ENCODE results near the gene REN. TPM values are rescaled to one million over a fixed set of nuclear protein-coding genes. Genes with fewer than 3 reads are reported as not detected.
A peak's percentile ranks its signal among the peaks of the same experiment; 100 is the strongest.

The REN gene
- total RNA-seq, 1 donor: not detected

DNA sequence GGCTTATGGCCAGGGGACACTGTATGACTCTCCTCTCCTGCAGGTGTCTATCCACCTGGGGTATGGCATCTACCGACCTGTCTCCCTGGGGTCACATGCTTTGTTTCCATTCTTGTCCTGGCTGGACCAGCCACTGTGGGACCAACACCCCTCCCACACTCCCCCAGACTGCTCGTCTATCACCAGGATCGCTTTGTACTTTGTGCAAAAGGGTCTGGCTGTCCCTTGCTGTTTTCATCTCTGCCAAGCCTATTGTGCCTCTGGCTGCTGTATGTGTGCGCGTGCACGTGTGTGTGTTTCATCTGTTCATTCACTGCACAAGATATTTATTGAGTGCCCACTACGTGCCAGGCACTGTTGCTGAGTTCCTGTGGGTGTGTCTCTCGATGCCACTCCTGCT lies 39.8 kb downstream of the REN start:
- peaks cover 3% of the 10 kb centered on the region for H3K36me3 ChIP-seq (ENCODE audit: insufficient read depth, low read length)
- H3K27ac ChIP-seq (ENCODE audit: low read depth, low read length): no peak overlapping the region
- peak; percentile 59 for DNase-seq (ENCODE audit: insufficient read length, low spot score, missing footprints)
- no peaks in the 10 kb centered on the region for H3K79me2 ChIP-seq (ENCODE audit: insufficient read depth, low read length)
- TF ChIP-seq, protein P1, sequence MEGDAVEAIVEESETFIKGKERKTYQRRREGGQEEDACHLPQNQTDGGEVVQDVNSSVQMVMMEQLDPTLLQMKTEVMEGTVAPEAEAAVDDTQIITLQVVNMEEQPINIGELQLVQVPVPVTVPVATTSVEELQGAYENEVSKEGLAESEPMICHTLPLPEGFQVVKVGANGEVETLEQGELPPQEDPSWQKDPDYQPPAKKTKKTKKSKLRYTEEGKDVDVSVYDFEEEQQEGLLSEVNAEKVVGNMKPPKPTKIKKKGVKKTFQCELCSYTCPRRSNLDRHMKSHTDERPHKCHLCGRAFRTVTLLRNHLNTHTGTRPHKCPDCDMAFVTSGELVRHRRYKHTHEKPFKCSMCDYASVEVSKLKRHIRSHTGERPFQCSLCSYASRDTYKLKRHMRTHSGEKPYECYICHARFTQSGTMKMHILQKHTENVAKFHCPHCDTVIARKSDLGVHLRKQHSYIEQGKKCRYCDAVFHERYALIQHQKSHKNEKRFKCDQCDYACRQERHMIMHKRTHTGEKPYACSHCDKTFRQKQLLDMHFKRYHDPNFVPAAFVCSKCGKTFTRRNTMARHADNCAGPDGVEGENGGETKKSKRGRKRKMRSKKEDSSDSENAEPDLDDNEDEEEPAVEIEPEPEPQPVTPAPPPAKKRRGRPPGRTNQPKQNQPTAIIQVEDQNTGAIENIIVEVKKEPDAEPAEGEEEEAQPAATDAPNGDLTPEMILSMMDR (IDR thresholded peaks at IDR 0.05; ENCODE audit: extremely low read depth, low read depth, low read length): no peak
- H3K4me1 ChIP-seq (ENCODE audit: insufficient read depth, low read length): peaks cover 29% of the 10 kb centered on the region
- no peak overlapping the region for H3K4me3 ChIP-seq (ENCODE audit: insufficient read depth, low read length)
- no peak overlapping the region for H3K4me2 ChIP-seq (ENCODE audit: insufficient read depth, low read length)
- no peak overlapping the region for H2AFZ ChIP-seq (ENCODE audit: low read length)
- H4K20me1 ChIP-seq (ENCODE audit: insufficient read depth, low read length): no peaks in the 10 kb centered on the region
- H3K27me3 ChIP-seq (ENCODE audit: insufficient read depth, low read length): no peaks in the 10 kb centered on the region
- H3K9me3 ChIP-seq (ENCODE audit: low read depth, low read length): no peaks in the 10 kb centered on the region

DNA sequence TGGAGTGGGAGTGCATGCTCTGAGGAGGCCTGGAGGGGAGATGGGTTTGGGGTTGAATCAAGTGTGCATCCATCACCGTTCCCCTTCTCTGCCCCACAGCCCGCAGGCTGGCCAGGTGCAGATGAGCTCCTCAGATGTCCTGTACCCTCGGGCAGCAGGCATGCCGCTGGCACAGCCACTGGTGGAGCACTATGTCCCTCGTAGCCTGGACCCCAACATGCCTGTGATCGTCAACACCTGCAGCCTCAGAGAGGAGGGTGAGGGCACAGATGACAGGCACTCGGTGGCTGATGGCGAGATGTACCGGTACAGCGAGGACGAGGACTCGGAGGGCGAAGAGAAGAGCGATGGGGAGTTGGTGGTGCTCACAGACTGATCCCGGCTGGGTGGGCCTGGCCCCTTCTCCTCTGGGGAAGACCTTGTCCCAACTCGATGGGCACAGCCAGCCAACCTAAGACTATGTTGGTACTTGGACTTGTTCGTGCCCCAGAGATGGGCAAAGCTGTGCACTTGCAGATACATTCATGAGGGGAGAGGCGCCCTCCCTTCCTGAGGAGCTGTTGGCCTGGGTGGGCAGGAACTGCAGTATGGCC lies 40.3 kb downstream of the REN start:
- peaks cover 3% of the 10 kb centered on the region for H3K36me3 ChIP-seq (ENCODE audit: insufficient read depth, low read length)
- TF ChIP-seq, protein P1 (IDR thresholded peaks at IDR 0.05; ENCODE audit: extremely low read depth, low read depth, low read length): no peak
- peak; percentile 55 for DNase-seq (ENCODE audit: insufficient read length, low spot score, missing footprints)
- no peak overlapping the region for H2AFZ ChIP-seq (ENCODE audit: low read length)
- no peaks in the 10 kb centered on the region for H4K20me1 ChIP-seq (ENCODE audit: insufficient read depth, low read length)
- no peaks in the 10 kb centered on the region for H3K27me3 ChIP-seq (ENCODE audit: insufficient read depth, low read length)
- H3K4me1 ChIP-seq (ENCODE audit: insufficient read depth, low read length): peaks cover 24% of the 10 kb centered on the region
- no peaks in the 10 kb centered on the region for H3K79me2 ChIP-seq (ENCODE audit: insufficient read depth, low read length)
- H3K4me2 ChIP-seq (ENCODE audit: insufficient read depth, low read length): no peak overlapping the region
- no peak overlapping the region for H3K27ac ChIP-seq (ENCODE audit: low read depth, low read length)
- H3K4me3 ChIP-seq (ENCODE audit: insufficient read depth, low read length): no peak overlapping the region
- no peaks in the 10 kb centered on the region for H3K9me3 ChIP-seq (ENCODE audit: low read depth, low read length)

DNA sequence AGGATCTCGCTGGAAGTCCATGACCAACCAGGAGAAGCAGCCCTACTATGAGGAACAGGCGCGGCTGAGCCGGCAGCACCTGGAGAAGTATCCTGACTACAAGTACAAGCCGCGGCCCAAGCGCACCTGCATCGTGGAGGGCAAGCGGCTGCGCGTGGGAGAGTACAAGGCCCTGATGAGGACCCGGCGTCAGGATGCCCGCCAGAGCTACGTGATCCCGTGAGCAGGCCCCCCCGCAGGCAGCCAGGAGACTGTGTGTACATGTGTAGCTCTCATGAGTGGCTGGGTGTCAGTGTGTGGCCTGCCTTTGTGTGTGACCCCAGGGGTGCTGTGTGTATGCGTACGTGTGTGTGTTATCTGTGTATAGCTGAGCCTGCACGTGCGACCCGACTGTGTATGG lies 41.5 kb downstream of the REN start:
- Histone ChIP-seq H2AFZ (ENCODE audit: low read length) (no peak overlapping the region), H3K36me3 (ENCODE audit: insufficient read depth, low read length) (peaks cover 3% of the 10 kb centered on the region), H3K27ac (ENCODE audit: low read depth, low read length) (no peak overlapping the region), H3K9me3 (ENCODE audit: low read depth, low read length) (no peaks in the 10 kb centered on the region), H3K4me2 (ENCODE audit: insufficient read depth, low read length) (no peak overlapping the region), H3K4me1 (ENCODE audit: insufficient read depth, low read length) (peaks cover 17% of the 10 kb centered on the region), H4K20me1 (ENCODE audit: insufficient read depth, low read length) (no peaks in the 10 kb centered on the region), H3K4me3 (ENCODE audit: insufficient read depth, low read length) (no peak overlapping the region), H3K79me2 (ENCODE audit: insufficient read depth, low read length) (no peaks in the 10 kb centered on the region), H3K27me3 (ENCODE audit: insufficient read depth, low read length) (no peaks in the 10 kb centered on the region)
- TF ChIP-seq, protein P1 (IDR thresholded peaks at IDR 0.05; ENCODE audit: extremely low read depth, low read depth, low read length): no peak
- peak; percentile 39 for DNase-seq (ENCODE audit: insufficient read length, low spot score, missing footprints)

DNA sequence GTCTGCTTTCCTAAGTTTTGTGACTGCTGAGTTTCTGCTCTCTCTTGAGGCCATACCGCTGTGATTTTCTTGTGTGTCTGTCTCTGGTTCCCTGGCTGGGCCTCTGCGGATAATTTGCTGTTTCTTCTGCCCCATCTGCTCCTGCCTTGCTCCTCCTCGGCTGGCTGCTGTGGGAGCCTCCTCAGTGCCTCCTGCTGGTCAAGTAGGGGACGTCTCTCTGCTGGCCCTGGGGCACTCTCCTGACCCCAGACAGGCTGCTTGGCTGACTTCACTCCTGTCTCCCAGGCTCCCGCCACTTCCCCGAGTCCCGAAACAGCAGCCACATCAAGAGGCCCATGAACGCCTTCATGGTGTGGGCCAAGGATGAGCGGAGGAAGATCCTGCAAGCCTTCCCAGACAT lies 42.8 kb downstream of the REN start:
- H3K36me3 ChIP-seq (ENCODE audit: insufficient read depth, low read length): peaks cover 3% of the 10 kb centered on the region
- no peaks in the 10 kb centered on the region for H4K20me1 ChIP-seq (ENCODE audit: insufficient read depth, low read length)
- TF ChIP-seq, protein P1 (IDR thresholded peaks at IDR 0.05; ENCODE audit: extremely low read depth, low read depth, low read length): peak; percentile 47
- no peak overlapping the region for H3K4me3 ChIP-seq (ENCODE audit: insufficient read depth, low read length)
- DNase-seq (ENCODE audit: insufficient read length, low spot score, missing footprints): peak; percentile 62
- H3K79me2 ChIP-seq (ENCODE audit: insufficient read depth, low read length): no peaks in the 10 kb centered on the region
- peaks cover 14% of the 10 kb centered on the region for H3K4me1 ChIP-seq (ENCODE audit: insufficient read depth, low read length)
- H3K27me3 ChIP-seq (ENCODE audit: insufficient read depth, low read length): no peaks in the 10 kb centered on the region
- no peaks in the 10 kb centered on the region for H3K9me3 ChIP-seq (ENCODE audit: low read depth, low read length)
- no peak overlapping the region for H3K27ac ChIP-seq (ENCODE audit: low read depth, low read length)
- no peak overlapping the region for H2AFZ ChIP-seq (ENCODE audit: low read length)
- H3K4me2 ChIP-seq (ENCODE audit: insufficient read depth, low read length): no peak overlapping the region

Measured in osteoblast (primary cell).